ENCODE data around the gene LRRC8D.
"Not testable (repeated sequence)": the region's sequence is repeated elsewhere in the genome, so short reads cannot be mapped to it uniquely, and the experiment has no call there.

Gene LRRC8D

DNA sequence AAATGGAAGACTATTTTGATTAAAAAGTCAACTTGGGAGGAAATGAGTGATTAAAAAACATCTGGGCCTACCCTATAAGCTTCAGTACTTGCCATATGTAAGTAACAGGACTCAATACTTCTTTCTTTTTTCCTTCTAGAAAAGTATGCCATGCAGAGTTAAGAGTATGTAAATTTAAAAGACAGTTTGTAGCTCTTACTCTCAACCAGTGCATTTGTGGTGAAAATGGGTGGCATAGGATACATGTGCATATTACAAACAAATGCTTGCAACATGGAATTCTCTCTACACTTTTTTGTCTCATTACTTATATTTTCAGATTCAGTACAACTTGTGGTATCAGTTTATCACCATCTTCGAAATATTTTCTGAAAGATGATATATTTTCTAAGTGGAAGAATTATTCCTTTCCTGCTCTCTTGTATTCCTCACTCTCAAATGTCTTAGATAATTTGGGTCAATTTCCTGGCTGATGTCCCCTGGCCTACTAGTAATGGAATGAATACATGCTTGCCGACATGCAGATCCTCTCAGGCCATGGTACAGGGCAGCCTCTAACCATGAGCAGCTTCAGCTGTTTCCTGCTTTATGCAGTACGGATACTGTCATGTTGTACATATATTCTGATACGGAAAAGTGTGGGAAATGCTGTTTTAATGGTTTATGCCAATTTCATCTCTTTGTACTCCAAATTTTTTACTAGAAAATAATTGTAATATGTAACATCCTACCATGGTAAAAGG is 92.7 kb downstream of the LRRC8D start:
- DNase-seq (ENCODE audit: low spot score) = no peak

DNA sequence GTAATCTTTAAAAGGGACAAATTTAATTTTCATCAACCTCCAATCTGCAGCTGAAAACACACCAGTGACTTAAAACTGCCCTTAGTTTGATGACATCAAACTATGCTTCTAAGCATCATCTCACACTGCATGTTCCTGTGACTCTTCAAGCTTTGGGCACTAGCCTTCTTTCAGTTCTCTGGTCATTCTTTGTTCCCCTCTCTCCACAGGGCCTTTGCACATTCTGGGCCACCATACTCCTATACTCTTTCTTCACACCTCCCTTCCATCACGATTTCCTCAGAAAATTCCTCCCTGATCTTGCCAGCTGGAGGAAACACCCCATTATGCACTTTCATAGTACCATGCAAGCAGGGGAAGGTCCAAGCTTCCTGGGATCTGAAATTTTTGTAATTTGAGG is 96.5 kb downstream of the LRRC8D start:
- no peak for DNase-seq (ENCODE audit: low spot score)

DNA sequence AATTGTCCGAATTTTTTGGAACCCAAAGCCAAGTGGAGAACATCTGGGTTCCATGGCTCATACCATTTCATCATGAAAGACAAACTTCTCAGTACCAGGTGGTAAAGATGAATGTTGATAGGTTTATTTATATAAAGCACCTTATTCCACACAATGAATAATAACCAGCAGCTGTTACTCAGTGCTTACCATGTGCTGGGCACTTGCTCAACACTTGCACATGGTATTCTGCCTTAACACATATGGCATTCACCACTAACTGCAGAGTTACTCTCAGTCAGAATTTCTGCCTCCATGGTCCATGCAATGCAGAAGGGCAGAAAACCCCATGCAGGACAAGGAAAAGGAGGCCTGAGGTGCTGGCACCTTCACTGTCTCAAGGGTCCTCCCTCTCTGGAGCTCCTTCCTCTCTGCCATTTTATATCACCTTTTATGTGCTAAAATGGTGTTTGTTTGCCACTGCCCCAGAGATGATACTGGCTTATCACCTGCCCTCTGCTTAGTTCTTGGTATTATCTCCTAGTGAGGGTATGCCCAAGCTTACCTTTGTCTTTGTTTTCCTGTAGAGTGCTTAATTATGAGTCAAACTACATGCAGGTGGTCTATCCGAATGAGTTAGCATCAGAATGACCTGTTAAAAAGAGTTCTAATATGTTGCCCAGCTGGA is 97.4 kb downstream of the LRRC8D start:
- no peak for DNase-seq (ENCODE audit: low spot score)

DNA sequence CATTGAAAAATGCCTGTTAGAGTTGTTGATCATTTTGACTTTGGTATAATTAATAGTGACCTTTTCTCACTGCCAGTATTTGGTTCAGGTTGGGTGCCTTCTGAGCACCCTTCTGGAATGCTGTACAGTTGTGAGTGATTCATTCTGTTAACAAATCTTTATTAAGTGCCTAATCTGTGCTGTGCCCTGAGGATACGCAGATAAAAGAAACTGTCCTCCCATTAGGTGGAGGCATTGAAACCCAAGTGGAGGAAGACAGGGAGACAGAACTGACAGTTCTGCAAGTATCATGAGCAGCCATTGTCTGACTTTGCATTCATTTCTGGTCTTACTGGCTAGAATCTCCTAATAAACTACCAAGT is 97.9 kb downstream of the LRRC8D start:
- DNase-seq (ENCODE audit: low spot score) = no peak

DNA sequence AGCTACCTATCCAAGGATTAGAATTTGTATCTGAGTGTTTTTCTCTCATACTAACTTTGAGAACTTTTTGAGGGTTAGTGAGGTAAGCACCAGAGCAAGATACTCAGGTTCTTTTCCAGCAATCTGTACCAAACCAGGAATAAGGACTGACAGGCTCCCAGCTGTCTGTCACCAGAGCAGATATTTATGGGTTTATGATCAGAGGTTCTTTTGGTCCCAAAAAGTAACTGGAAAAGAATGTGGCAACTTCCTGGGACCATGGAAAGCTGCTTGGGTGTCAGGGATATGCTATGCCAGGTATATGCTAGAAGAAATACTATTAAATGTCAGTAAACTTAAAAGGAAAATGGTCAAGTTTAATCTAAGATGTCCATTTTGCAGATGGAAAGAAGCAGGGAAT is 98.3 kb downstream of the LRRC8D start:
- DNase-seq (ENCODE audit: low spot score) = no peak

DNA sequence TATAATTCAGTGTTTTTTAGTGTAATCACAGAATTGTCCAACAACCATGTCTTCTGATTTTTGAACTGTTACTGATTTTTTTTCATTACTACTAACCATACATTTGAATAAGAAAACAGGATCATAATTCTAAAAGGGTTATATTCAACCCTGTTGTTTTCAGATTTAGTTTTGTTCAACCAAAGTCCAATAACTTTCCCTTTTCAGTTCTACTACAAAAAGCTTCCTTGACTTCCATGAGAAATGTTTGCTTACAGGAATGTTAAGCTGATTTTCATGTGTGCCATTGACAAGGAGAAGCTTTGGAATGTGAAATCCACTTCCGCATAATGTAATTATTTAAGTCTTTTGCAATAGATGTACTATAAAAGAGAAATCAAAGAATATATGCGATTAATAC is 102.1 kb downstream of the LRRC8D start:
- DNase-seq (ENCODE audit: low spot score) = no peak

DNA sequence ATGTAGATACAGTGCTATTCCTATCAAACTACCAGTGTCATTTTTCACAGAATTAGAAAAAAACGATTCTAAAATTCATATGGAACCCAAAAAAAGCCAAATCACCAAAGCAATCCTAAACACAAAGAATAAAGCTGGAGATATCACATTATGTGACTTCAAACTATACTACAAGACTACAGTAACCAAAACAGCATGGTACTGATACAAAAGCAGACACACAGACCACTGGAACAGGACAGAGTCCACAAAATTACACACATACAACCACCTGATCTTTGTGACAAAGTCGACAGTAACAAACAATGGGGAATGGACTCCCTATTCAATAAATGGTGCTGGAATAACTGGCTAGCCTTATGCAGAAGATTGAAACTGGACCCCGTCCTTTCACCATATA is 102.7 kb downstream of the LRRC8D start:
- DNase-seq (ENCODE audit: low spot score) = no peak

DNA sequence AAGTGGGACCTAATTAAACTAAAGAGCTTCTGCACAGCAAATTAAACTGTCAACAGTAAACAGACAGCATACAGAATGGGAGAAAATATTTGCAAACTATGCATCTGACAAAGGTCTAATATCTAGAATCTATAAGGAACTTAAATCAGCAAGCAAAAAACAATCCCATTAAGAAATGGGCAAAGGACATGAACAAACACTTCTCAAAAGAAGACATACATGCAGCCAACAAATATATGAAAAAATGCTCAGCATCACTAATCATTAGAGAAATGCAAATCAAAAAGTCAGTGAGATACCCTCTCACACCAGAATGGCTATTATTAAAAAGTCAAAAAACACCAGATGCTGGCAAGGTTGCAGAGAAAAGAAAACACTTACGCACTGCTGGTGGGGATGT is 103.2 kb downstream of the LRRC8D start:
- DNase-seq (ENCODE audit: low spot score) = not testable (repeated sequence)

DNA sequence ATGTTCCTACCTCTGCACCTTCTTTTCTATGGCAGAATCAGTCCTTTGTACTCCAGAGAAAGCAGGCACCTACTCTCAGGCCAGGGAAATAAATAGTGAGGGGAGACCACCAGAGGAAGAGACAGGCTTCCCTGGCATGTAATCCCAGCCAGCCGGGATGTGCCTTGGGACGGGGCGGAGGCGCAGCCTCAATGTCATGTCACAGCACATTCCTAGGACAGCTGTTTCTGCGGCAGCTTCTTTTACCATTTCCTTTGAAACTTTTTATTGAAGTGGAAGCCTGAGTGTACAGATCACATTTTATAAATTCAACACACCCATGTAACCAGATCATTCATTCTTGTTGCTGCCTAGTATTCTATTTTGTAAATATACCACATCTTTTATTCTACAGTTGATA is 106.2 kb downstream of the LRRC8D start:
- DNase-seq (ENCODE audit: low spot score) = no peak

DNA sequence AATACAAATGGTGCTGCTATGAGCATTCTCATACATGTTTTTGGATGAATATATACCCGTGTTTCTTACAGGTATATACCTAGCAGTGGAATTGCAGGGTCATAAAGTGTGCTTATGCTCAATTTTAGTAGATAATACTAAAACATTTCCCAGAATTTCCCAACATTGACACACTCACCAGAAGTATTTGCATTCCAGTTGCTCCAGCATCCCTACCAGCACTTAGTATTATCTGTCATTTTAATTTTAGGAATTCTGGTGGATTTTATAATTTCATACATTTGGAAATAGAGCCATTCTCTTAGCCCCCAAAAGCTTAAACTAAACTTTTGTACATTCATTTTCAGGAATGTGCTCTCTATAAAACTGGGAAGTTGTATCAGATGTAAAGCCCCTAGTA is 106.6 kb downstream of the LRRC8D start:
- DNase-seq (ENCODE audit: low spot score) = no peak

DNA sequence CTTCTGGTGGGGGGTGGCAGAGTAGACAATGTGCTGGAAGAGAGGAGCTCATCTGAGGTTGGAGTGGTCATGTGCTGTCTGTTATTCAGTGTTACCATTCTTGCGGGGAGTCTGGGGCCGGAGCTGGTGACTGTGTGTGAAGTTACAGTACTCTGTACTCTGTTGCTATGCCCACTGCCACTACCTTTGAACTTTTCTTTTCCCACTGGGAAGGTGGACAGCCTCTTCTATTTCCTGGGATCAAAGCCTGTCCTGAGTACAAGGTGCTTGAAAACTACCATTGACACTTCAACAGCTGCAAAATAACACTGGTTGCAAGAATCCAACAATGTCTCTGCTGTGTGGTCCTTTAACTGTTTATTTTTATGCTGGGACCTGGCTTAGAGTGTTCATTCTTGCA is 107.7 kb downstream of the LRRC8D start:
- DNase-seq (ENCODE audit: low spot score) = no peak

DNA sequence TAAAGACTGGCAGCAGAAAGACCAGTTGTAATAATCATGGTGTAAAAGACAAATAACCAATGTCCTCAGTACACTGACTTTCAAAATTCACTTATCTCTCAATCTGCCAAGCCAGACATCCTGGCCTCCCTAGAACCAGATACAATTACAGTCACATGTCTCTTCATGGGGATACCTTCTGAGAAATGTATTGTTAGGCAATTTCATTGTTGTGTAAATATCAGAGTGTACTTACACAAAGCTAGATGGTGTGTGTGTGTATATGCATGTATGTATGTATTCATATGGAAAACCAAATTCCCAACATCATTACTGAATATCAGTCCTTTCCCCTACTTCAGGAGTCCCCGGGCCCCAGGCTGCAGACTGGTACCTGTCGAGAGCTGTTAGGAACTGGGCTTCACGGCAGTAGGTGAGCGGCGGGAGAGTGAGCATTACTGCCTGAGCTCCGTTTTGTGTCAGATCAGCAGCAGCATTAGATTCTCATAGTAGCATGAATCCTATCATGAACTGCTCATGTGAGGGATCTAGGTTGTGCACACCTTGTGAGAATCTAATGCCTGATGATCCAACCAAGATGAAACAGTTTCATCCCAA is 108.7 kb downstream of the LRRC8D start:
- no peak for DNase-seq (ENCODE audit: low spot score)

DNA sequence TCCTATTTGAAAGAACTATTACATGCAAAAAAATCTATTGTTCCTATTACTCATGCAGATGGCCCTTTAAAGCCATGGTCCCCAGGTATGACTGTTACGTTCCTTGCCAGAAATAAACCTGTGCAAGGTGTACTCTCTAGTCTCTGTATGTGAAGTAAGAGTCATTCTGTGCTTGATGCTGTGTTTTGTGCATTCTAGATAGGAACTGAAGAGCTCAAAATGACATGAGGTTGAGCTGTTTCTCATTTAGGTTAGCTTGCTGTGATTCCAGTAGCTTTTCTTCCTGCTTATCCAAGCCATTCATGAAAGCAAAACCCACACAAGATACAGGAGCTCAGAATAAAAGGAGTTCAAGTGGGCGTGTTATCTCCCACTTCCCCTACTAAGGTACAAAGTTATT is 109.7 kb downstream of the LRRC8D start:
- no peak for DNase-seq (ENCODE audit: low spot score)

DNA sequence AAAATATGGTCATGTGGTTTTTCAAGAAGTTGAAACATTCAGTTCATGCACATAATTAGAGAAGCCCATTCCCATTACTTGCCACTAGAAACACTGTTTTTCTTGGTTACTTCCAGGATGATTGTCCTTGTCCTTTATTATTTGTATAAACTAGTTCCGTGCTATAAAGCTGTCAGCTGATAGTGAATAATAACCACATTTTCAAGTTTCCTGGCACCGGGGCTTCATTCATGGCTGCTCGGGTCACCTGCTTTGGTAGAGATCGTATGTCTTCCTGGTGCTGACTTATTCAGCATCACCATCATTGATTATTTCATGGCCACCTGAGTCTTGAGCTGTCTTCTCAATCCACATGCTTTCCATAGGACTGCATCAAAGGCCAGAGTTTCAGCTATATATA is 111.1 kb downstream of the LRRC8D start:
- DNase-seq (ENCODE audit: low spot score) = no peak

DNA sequence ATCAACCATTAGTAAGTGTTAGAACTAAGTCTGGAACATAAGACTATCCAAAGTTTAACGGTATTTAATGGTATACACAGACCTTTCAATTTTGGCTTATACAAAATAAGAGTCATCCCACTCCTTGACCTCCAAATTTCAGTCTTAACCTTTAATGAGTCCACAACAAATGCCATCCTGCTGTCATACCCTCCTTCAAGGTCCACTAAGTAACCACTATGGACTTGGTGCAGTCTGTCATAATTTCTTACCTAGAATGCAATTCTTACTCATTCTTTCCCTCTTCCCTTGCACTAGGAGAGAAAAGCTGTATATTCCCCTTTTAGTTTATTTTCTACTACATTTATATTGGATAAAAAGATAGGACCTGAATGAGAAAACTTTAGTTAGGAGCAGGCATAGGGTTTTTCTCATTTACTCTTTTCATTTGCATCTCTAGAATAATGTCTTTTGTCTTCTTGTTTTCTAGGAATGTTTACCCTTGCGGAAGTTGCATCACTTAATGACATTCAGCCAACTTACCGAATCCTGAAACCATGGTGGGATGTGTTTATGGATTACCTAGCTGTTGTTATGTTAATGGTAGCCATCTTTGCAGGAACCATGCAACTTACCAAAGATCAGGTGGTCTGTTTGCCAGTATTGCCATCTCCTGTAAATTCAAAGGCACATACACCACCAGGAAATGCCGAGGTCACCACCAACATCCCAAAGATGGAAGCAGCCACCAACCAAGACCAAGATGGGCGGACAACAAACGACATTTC is 111.9 kb downstream of the LRRC8D start:
- DNase-seq (ENCODE audit: low spot score) = no peak

DNA sequence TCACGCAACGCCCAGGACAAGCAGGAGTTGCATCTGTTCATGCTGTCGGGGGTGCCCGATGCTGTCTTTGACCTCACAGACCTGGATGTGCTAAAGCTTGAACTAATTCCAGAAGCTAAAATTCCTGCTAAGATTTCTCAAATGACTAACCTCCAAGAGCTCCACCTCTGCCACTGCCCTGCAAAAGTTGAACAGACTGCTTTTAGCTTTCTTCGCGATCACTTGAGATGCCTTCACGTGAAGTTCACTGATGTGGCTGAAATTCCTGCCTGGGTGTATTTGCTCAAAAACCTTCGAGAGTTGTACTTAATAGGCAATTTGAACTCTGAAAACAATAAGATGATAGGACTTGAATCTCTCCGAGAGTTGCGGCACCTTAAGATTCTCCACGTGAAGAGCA is 113.6 kb downstream of the LRRC8D start:
- no peak for DNase-seq (ENCODE audit: low spot score)

DNA sequence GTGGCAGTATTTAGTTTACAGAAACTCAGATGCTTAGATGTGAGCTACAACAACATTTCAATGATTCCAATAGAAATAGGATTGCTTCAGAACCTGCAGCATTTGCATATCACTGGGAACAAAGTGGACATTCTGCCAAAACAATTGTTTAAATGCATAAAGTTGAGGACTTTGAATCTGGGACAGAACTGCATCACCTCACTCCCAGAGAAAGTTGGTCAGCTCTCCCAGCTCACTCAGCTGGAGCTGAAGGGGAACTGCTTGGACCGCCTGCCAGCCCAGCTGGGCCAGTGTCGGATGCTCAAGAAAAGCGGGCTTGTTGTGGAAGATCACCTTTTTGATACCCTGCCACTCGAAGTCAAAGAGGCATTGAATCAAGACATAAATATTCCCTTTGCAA is 114.4 kb downstream of the LRRC8D start:
- no peak for DNase-seq (ENCODE audit: low spot score)

DNA sequence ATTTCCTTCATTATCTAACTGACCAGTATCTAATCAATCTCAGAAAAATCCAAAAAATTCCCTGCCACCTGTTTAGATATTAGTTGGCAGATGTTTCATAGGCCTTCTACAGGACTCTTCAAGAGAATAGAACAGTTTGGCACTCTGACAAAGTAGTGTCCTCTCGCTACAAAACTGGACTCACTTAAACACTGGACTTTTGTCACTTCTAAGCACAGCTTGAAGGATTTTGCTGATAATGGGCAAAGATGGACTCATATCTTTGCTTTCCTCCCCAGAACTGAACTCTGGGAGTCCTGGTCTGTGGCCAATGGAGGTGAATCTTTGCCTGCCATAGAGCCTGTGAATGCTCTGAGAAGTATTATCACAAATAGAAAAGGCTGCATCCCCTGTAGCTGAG is 115.9 kb downstream of the LRRC8D start:
- no peak for DNase-seq (ENCODE audit: low spot score)

DNA sequence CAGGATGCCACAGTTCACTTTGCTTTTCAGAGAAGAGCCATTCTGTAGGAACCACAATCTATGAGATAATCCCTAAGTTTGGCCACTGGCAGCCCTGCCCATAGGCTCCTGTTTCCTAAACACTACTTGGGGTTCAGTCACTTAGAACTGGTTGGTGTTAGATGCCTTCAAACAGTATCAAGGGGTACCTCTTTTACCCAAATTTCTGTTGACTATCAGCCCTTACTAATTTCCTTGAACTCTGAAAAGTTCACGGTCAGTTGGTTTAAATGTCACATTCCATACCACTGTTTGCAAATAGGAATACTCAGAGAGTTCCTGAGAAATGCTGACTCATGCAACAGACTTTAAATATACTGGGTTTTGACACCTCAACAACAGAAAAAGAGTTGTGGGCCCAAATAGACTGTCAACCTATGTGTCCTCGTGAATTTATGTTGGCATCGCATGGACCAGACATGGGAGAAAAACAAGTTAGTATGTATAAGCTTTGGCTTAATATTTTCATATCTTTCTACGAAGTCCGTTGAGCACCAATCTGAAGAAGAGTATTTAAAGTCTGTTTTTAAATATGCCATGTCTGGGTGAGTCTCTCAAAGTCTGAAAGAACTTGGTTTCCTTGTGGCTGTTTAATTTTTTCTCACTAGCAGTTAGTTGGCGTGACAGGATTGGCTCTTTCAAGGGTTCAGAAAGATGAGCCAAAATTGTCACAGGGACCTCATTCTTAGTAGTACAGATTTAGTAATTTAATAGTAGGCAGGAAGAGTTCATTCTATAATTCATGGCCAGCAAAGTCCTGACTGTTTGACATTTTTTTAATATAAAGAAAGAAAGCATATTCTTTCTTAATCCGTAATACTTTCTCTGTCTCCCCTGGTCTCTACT is 117.6 kb downstream of the LRRC8D start:
- DNase-seq (ENCODE audit: low spot score) = no peak

DNA sequence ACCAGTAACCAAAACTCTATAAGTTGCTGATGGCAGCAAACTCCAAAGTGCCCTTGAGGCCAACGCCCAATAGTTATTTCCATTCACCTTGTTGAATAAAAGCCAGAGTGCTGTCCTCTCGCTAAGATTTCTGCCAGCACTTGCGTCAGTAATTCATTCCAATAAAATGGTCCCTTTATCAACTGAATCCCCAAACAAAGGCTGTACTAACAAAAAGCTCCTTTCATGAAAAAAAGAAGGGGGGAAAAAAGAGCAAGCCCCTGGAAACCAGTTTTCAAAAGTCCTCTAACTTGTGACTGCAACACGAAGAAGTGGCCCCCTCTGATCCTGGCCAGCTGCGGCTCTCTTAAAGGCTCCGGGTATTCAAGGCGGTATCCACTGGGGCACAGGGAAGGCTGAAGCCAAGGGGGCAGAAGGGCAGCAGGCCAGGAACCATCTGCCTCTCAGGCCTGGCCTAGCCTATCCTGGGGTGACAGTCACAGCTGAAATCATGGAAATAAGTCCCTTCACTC is 118.3 kb downstream of the LRRC8D start:
- no peak for DNase-seq (ENCODE audit: low spot score)

DNA sequence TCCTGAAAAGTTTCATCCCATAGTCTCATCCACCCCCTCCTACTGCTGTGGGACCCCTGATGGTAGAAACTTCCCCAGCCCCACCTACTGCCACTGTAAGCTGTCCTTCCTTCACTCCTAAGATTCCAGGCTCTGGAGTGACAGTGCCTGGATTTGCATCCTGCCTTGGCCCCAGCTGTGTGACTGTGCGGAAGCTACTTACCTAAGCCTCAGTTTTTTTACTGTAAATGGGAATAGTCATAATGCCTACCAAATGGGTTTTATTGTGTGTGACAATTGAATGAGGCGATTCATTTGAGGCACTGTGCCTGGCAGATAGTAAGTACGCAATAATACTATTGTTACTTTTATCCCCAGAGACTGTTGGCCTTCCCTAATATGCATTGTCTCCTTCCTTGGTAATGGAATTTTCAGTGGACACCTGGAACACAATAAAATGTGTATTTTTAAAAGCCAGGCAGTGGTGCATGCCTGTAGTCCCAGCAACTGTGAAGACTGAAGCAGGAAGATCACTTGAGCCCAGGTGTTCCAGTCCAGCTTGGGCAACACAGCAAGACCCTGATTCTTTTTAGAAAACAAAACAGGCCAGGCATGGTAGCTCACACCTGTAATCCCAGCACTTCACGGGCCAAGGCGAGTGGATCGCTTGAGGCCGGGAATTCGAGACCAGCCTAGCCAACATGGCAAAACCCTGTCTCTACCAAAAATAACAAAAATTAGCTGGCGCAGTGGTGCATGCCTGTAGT is 119.0 kb downstream of the LRRC8D start:
- no peak for DNase-seq (ENCODE audit: low spot score)

All from hematopoietic multipotent progenitor cell treated with erythropoietin and hydrocortisone succinate and interleukin-3 and kit ligand, for 15 days (in vitro differentiated cells).